Measurements from ENCODE around the gene LAMB1.

LAMB1 gene

DNA sequence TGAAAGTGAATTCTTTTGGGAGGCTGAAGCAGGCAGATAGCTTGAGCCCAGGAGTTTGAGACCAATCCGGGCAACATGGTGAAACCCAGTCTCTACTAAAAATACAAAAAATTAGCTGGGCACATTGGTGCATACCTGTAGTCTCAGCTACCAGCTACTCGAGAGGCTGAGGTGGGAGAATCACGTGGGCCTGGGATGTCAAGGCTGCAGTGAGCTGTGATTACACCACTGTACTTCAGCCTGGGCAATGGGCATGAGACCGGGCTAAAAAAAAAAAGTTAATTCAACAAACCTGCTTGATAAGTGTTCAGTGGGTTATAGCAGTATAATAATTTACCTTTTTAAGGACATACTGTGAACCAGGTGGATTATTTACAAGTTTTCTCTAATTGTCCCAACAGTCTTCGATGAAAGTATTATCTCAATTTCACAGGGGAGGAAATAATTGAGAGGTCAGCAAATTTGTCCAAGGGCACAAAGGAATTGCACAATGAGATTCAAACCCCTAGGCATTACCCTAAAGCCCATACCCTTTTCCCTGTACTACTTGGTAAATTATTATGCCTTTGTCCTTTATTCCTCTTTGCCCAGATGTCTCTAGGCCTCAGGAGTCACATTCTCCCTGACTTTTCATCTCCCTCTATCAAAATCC is 125.1 kb downstream of the LAMB1 start:
- no peak for DNase-seq (ENCODE audit: low read depth in 3 of 3)

DNA sequence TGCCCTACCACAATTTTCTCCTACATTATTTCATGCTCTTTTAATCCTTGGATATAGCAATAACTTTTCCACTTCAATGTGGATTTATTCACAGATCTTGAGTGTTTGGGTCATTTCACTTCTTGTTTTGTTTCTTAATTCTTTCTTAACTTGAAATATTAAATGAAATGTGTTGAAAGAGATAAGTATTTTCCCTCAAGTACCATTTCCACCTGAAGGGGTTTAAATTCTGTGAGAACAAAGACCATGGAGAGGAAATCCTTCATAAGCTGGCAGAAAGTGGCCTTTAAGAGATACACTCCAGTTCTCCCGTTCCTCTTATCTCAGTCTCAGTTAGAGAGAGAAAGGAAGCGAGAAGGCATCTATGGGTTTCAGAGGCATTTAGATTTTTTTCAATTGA is 126.0 kb downstream of the LAMB1 start:
- DNase-seq (ENCODE audit: low read depth in 3 of 3), result no peak

DNA sequence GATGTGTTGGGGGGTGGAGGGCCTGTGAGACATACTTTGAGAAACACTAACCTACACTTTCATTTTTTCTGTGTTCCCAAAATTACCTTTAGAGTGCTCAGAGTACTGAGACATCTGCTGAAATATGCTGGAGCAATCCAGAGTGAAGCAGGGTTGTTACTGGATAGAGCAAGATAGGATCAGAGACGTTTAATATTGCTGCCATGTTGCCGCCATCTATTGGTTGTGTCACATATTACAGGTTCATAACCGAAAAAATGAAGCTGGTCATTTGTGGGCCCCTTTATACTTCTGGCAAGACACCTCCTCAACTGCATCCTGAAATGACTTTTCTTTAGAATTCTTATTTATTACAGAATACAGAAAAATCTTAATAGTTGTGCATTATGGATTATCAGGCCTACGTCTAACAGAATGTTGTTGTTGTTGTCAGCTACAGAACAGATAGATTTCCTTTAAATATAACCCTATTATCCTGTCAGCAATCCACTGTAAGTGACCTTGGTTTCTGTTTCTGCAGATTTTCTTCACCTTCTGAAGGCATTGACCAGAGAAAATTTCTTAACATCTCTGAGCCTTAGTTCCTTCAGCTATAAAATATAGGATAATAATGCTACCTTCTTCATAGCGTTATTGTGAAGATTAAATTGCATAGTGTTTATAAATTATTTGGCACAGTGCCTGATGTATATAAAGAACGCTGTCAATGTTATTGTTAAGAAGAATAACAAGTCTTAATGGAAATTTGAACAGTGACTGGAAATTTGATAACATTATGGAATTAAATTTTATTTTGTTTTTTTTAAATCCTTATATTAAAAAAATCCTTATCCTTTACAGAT is 128.1 kb downstream of the LAMB1 start:
- peak in 1 of 3 experiments; percentile 22 for DNase-seq (ENCODE audit: low read depth in 3 of 3)

DNA sequence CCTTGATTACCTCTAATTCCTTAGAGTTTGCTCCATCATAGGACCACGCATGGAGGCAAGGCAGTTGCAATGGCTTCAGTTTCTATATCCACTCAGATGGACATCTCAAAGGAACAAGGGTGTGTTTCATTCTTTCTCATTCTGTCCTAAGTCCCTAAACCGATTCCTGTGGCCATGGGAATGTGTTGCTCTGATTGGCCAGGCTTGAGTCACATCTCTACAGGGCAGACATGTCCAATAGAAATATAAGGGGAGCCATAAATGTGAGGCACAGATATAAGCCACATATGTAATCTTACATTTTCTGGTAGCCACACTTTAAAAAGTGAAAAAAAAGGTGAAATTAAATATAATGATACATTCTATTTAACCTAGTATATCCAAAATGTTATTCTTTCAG is 128.8 kb downstream of the LAMB1 start:
- DNase-seq (ENCODE audit: low read depth in 3 of 3), result no peak

Measured in stimulated activated CD4-positive, alpha-beta T cell treated with anti-CD3 and anti-CD28 coated beads, TNF-alpha, amount 100 ng/mL, for 24 hours (primary cell).